ENCODE results near the gene ANKRD30A. TPM values are rescaled to one million over a fixed set of nuclear protein-coding genes. Genes with fewer than 3 reads are reported as not detected.

The ANKRD30A gene
- total RNA-seq, 1 experiment from 2014 or later: not detected

GRCh38 chr10:37220866-37221265 is 95.5 kb downstream of the ANKRD30A start:
- no TSS peak for BruUV-seq (replicated peaks)
- no peaks in the 10 kb centered on the region for H4K20me1 ChIP-seq (ENCODE audit: insufficient read depth)

More at GRCh38 chr10:37220866-37221265, 95.5 kb downstream of the ANKRD30A start:
- POLR2A ChIA-PET: no interaction called here
- Histone ChIP-seq H3K36me3 (ENCODE audit: control insufficient read depth in 1 of 2, insufficient read depth in 2 of 2, low read length in 2 of 2) (no peaks in the 10 kb centered on the region), H3K4me1 (ENCODE audit: control insufficient read depth in 1 of 2, insufficient read depth in 2 of 2, low read length in 2 of 2) (no peaks in the 10 kb centered on the region), H3K4me3 (replicated peaks in 1 of 2; ENCODE audit: low read depth in 1 of 2, low read length in 2 of 2) (no peak overlapping the region), H3K27me3 (ENCODE audit: insufficient read depth, low read length) (no peaks in the 10 kb centered on the region), H3K4me2 (ENCODE audit: low read length) (no peak overlapping the region), H3K9me2 (ENCODE audit: insufficient read depth) (no peaks in the 10 kb centered on the region), H3K27ac (ENCODE audit: low read depth, low read length) (no peak overlapping the region), H3K9me3 (ENCODE audit: control insufficient read depth in 1 of 2, insufficient read depth in 1 of 2, low read depth in 1 of 2, low read length in 2 of 2) (peaks cover 0 to 7% of the 10 kb centered on the region in 2 experiments; a peak in 1 of 4 replicates), H3K79me2 (ENCODE audit: insufficient read depth, low read length) (no peaks in the 10 kb centered on the region), H3K9ac (ENCODE audit: low read length) (no peak overlapping the region), H2AFZ (ENCODE audit: low read depth, low read length, poor library complexity, severe bottlenecking) (no peak overlapping the region)
- ATAC-seq: no peak
- RAD21 ChIA-PET (ENCODE audit: low non-redundant PET in 1 of 2, low total read pairs in 2 of 2, uncharacterized antibody in 2 of 2, unreplicated experiment in 2 of 2): no interaction called here
- CTCF ChIA-PET: no interaction called here
- TF ChIP-seq ZFX (IDR thresholded peaks at IDR 0.05): no peak
- TF ChIP-seq EGR1 (IDR thresholded peaks at IDR 0.05; ENCODE audit: low read depth): no peak
- no peak for TF ChIP-seq ELF1 (IDR thresholded peaks at IDR 0.05; ENCODE audit: borderline replicate concordance, low read depth)
- TF ChIP-seq CBX3 (IDR thresholded peaks at IDR 0.05; ENCODE audit: low read depth): no peak
- no peak for TF ChIP-seq EZH2 (IDR thresholded peaks at IDR 0.05)
- no peak for TF ChIP-seq EZH2phosphoT487 (IDR thresholded peaks at IDR 0.05; ENCODE audit: borderline replicate concordance)
- TF ChIP-seq, protein P1, sequence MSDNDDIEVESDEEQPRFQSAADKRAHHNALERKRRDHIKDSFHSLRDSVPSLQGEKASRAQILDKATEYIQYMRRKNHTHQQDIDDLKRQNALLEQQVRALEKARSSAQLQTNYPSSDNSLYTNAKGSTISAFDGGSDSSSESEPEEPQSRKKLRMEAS (IDR thresholded peaks at IDR 0.05): no peak
- no peak for TF ChIP-seq JUND (IDR thresholded peaks at IDR 0.05)
- no peak for TF ChIP-seq SP1 (IDR thresholded peaks at IDR 0.05; ENCODE audit: low read depth)
- TF ChIP-seq, protein P2, sequence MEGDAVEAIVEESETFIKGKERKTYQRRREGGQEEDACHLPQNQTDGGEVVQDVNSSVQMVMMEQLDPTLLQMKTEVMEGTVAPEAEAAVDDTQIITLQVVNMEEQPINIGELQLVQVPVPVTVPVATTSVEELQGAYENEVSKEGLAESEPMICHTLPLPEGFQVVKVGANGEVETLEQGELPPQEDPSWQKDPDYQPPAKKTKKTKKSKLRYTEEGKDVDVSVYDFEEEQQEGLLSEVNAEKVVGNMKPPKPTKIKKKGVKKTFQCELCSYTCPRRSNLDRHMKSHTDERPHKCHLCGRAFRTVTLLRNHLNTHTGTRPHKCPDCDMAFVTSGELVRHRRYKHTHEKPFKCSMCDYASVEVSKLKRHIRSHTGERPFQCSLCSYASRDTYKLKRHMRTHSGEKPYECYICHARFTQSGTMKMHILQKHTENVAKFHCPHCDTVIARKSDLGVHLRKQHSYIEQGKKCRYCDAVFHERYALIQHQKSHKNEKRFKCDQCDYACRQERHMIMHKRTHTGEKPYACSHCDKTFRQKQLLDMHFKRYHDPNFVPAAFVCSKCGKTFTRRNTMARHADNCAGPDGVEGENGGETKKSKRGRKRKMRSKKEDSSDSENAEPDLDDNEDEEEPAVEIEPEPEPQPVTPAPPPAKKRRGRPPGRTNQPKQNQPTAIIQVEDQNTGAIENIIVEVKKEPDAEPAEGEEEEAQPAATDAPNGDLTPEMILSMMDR (IDR thresholded peaks at IDR 0.05 in 2 of 3, conservative IDR thresholded peaks at IDR 0.05 in 1 of 3; ENCODE audit: borderline replicate concordance in 1 of 3, insufficient read depth in 1 of 3, low read depth in 2 of 3, low read length in 2 of 3): no peak
- TF ChIP-seq, protein P3, sequence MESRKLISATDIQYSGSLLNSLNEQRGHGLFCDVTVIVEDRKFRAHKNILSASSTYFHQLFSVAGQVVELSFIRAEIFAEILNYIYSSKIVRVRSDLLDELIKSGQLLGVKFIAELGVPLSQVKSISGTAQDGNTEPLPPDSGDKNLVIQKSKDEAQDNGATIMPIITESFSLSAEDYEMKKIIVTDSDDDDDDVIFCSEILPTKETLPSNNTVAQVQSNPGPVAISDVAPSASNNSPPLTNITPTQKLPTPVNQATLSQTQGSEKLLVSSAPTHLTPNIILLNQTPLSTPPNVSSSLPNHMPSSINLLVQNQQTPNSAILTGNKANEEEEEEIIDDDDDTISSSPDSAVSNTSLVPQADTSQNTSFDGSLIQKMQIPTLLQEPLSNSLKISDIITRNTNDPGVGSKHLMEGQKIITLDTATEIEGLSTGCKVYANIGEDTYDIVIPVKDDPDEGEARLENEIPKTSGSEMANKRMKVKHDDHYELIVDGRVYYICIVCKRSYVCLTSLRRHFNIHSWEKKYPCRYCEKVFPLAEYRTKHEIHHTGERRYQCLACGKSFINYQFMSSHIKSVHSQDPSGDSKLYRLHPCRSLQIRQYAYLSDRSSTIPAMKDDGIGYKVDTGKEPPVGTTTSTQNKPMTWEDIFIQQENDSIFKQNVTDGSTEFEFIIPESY (IDR thresholded peaks at IDR 0.05; ENCODE audit: extremely low read depth, insufficient replicate concordance, low read length): no peak
- TF ChIP-seq YY1 (IDR thresholded peaks at IDR 0.05; ENCODE audit: extremely low read depth, insufficient replicate concordance, low read depth, low read length): no peak
- TF ChIP-seq, protein P4, sequence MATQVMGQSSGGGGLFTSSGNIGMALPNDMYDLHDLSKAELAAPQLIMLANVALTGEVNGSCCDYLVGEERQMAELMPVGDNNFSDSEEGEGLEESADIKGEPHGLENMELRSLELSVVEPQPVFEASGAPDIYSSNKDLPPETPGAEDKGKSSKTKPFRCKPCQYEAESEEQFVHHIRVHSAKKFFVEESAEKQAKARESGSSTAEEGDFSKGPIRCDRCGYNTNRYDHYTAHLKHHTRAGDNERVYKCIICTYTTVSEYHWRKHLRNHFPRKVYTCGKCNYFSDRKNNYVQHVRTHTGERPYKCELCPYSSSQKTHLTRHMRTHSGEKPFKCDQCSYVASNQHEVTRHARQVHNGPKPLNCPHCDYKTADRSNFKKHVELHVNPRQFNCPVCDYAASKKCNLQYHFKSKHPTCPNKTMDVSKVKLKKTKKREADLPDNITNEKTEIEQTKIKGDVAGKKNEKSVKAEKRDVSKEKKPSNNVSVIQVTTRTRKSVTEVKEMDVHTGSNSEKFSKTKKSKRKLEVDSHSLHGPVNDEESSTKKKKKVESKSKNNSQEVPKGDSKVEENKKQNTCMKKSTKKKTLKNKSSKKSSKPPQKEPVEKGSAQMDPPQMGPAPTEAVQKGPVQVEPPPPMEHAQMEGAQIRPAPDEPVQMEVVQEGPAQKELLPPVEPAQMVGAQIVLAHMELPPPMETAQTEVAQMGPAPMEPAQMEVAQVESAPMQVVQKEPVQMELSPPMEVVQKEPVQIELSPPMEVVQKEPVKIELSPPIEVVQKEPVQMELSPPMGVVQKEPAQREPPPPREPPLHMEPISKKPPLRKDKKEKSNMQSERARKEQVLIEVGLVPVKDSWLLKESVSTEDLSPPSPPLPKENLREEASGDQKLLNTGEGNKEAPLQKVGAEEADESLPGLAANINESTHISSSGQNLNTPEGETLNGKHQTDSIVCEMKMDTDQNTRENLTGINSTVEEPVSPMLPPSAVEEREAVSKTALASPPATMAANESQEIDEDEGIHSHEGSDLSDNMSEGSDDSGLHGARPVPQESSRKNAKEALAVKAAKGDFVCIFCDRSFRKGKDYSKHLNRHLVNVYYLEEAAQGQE (IDR thresholded peaks at IDR 0.05; ENCODE audit: low read depth): no peak
- TF ChIP-seq FOSL1 (IDR thresholded peaks at IDR 0.05; ENCODE audit: low read depth): no peak
- TF ChIP-seq, protein P5, sequence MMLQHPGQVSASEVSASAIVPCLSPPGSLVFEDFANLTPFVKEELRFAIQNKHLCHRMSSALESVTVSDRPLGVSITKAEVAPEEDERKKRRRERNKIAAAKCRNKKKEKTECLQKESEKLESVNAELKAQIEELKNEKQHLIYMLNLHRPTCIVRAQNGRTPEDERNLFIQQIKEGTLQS (IDR thresholded peaks at IDR 0.05): no peak
- TF ChIP-seq POLR2A (IDR thresholded peaks at IDR 0.05; ENCODE audit: borderline replicate concordance, extremely low read depth, insufficient read depth, insufficient read length): no peak
- no peak for DNase-seq (ENCODE audit: low read depth, low spot score)
- intact Hi-C loops (cut with micrococcal nuclease): no loop called here
